ENCODE measurements around the gene OR7G1.
"Not testable (repeated sequence)": the region's sequence is repeated elsewhere in the genome, so short reads cannot be mapped to it uniquely, and the experiment has no call there.

Gene OR7G1

DNA sequence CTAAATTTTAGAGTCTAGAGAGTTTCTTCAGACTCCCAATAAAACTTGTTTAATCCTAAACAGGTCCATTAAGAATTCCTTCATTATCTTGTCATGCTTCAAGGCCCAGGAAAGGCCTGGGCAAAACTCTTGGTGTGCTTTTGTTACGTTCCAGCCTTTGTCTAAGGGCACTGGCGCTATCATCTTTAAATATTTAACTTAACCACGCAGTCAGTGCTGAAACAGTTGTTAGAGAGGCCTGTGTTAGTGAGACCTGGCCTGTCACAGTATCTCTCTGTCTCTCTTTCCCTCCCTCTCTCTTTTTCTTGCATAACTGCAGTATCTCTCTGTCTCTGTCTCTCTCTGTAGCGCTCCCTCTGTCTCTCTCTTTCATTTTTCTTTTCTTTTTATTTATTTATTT is 36.9 kb downstream of the OR7G1 start:
- DNase-seq (ENCODE audit: low read depth in 3 of 3): no peak

DNA sequence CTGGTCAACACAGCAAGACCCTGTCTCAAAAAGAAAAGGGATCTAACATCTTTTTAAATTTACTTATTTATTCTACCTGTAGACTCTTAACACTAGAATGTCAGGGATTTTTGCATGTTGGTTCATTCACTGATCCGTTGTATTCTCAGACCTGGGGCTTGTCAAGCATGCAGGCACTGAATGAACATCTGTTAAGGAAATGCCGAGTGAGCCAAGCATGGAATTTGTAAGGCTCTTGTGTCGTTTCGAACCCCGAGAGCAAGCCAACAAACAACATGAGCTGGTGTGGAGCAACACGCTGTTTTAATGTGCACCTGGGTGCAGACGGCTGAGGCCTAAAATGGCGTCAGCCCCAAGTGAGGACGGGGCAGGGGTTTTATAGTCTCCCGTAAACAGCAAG is 38.7 kb downstream of the OR7G1 start:
- no peak for DNase-seq (ENCODE audit: low read depth in 3 of 3)

DNA sequence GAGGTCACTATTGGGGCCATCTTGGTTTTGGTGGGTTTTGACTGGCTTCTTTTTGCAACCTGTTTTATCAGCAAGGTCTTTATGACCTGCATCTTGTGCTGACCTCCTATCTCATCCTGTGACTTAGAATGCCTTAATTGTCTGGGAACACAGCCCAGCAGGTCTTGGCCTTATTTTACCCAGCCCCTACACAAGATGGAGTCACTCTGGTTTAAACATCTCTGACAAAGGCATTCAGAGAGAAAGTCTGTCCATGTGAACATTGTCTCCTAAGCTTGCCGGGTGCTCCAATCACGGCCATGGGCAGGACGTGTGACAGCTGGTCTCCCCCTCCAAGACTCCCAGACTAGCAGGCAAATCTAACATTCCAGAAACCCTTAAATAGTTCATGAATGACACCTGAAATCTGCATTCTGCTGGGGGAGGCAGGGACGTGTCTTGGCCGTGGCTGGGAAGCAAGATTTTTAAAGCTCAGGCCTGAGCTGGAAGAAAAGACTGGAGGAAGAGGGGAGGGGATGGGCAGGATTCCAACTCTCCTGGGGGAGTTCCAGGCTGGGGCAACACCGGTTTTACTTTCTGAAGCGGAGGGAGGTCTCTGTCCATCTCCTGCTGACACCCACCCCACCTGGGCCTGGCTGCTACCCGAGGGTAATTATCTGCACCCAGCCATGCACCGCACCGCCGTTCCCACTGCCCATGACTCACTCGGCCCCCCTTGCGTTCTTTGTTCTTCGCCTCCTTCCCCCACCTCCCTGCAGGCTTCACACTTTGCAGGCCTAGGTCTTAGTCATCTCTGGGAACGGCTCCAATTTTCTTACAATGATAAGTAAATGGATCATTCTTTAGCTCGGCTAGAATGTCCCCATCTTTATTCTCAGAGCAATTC is 40.3 kb downstream of the OR7G1 start:
- no peak for DNase-seq (ENCODE audit: low read depth in 3 of 3)

DNA sequence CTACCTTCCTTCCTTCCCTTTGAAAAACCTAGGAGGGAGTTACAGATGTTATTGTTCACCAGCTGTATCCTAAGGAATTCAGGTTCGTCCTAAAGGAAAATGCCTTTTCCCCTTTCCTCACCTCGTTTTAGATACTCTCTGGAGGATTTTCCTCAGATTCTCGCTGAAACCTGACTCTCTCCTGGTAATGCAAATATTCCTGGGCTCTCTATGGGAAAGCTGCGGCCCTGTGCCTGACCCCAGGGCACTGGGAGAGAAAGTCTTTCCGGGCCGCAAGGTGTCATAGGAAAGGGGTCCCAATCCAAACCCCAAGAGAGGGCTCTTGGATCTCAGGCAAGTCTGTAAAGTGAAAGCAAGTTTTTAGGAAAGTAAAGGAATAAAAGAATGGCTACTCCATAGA is 41.8 kb downstream of the OR7G1 start:
- no peak for DNase-seq (ENCODE audit: low read depth in 3 of 3)

DNA sequence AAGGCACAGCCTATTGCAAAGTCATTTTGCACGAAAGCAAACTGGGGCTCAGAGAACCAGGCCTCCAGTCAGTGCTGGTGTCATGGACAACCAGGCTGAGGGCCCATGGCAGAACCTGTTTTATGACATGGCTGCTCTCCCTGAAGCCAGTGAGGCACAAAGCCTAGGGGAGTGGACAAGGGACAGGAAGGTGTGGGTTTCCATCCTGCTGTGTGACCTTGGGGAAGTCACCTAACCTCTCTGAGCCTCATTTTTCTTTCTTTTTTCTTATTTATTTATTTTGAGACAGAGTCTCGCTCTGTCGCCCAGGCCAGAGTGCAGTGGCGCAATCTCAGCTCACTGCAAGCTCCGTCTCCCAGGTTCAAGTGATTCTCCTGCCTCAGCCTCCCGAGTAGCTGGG is 43.8 kb downstream of the OR7G1 start:
- DNase-seq (ENCODE audit: low read depth in 3 of 3): not testable (repeated sequence)

DNA sequence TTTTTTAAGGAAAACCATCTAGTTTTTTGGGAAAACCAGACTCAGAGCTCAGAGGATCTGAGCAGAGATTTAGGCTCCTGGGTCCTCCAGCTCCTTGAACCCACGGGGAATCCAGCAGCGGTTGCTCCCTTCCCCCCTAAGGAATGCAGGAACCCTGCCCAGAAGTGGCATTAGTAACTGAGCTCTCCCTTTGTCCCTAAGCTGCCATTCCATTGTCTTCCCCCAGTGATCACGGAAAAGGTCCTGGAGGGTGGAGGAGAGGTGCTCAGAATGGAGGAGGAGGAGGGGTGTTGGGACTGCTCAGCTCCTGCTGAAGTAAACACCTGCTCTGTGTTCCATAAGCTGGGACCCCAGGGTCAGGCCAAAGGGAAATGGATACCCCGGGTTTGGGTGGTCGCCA is 45.5 kb downstream of the OR7G1 start:
- DNase-seq (ENCODE audit: low read depth in 3 of 3): no peak

DNA sequence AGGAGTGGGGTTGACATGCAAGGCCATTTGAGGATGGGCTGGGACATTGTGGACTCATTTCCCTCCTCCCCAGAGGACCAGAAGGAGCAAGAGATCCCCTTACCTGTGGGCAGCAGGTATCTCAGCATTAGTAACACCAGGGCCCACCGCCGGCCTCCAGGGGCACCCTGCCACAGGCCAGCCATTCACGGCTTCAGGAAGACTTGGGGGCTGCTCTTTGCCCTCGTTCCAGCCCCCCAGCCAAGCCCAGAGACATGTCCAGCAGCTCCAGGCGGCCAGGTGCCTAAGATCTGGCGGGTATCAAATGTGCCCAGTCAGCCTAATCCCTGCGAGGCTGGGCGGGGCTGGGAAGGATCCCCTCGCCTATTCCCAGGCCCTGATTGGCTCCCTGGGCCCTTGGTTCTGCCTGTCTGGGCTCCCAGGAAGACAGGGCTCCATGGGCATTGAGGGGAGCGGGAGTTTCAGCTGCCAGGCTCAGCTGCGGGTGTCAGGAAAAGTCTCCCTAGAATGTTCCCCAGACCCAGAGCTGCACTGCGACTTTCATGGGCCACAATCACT is 50.0 kb downstream of the OR7G1 start:
- DNase-seq (ENCODE audit: low read depth in 3 of 3): no peak
